Stimulated activated CD8-positive, alpha-beta memory T cell treated with anti-CD3 and anti-CD28 coated beads, Interleukin-7, amount 100 ng/mL, for 48 hours (primary cell): ENCODE data around the gene BTN3A1.
"Not testable (repeated sequence)": the region's sequence is repeated elsewhere in the genome, so short reads cannot be mapped to it uniquely, and the experiment has no call there.

Source experiments
- DNase-seq, 2 donors: peaks; one replicate each; pipeline ENCODE4 v3.0.0-alpha.2; 2020; ENCODE audit warnings: low read depth in 1 of 2; ENCODE audit errors: extremely low read depth in 1 of 2

The BTN3A1 gene

GRCh38 chr6:26401987-26402658, at the start of gene BTN3A1:
Gene BTN3A1 (plus strand): TSS chr6:26402275. CDS start chr6:26405564, 3,289 bp downstream.
- DNase-seq = peak; percentile 39 to 61

DNA sequence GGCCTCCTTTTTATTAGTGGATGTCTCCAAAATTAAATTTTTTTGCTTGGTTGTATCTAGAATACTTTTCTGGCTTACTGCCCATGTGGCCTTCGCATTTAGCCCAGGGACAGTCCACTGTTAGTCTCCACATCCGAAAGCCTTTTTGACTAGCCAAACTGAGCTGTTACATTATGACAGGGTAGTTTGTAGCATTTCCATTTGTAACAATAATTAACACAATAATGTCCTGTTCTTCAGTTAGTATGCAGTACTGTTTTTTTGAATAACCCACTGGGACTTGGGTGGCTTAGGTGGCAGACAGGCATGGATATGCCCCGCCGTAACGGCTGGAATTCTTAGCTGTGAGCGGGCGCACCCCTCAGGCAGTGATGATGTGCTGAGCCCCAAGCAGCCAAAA, 49.8 kb upstream of the BTN3A1 start:
- no peak for DNase-seq

DNA sequence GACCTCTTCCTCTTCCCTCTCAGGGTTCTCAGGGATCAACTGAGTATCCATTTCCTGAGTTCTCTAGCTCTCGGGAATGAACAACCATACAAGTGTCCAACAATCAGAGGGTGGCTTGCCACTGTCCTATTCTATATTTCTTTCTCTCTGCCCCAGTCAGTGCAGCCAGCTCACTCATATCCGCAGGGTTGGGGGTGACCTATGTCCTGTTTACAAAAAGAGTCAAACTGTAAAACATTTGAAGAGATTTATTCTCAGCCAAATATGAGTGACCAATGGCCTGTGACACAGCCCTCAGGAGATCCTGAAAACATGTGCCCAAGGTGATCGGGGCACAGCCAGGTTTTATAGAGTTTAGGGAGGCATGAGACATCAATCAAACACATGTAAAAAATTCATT, 47.9 kb upstream of the BTN3A1 start:
- no peak for DNase-seq

DNA sequence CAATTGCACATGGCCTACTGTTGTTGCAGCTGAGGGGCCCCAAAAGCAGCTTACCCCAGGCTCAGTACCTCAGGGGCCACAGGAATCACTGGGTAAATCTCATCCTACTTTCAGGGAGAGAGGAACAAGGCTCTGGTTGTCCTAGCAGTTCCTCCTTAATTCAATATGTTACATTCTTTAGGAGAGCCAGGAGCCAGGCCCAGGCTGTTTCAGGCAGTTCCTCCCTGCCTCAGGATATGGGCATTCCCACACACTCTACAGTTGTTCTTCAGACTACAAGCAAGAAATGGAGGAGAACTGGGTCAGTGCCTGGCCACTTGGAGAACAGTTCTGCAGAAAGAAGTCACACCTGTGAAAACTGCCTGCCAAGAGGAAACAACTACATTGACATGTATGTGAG, 46.7 kb upstream of the BTN3A1 start:
- no peak for DNase-seq

DNA sequence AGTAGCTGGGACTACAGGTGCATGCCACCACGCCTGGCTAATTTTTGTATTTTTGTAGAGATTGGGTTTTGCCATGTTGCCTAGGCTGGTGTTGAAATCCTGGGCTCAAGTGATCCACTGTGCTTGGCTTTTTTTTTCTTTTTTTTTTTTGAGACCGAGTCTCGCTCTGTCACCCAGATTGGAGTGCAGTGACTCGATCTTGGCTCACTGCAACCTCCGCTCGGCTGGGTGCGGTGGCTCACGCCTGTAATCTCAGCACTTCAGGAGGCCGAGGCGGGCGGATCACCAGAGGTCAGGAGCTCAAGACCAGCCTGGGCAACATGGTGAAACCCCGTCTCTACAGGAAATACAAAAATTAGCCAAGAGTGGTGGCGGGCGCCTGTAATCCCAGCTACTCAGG, 44.5 kb upstream of the BTN3A1 start:
- DNase-seq = not testable (repeated sequence)

GRCh38 chr6:26358511-26358981, 43.5 kb upstream of the BTN3A1 start:
- no peak for DNase-seq

GRCh38 chr6:26359765-26360164, 42.3 kb upstream of the BTN3A1 start:
- DNase-seq = no peak

DNA sequence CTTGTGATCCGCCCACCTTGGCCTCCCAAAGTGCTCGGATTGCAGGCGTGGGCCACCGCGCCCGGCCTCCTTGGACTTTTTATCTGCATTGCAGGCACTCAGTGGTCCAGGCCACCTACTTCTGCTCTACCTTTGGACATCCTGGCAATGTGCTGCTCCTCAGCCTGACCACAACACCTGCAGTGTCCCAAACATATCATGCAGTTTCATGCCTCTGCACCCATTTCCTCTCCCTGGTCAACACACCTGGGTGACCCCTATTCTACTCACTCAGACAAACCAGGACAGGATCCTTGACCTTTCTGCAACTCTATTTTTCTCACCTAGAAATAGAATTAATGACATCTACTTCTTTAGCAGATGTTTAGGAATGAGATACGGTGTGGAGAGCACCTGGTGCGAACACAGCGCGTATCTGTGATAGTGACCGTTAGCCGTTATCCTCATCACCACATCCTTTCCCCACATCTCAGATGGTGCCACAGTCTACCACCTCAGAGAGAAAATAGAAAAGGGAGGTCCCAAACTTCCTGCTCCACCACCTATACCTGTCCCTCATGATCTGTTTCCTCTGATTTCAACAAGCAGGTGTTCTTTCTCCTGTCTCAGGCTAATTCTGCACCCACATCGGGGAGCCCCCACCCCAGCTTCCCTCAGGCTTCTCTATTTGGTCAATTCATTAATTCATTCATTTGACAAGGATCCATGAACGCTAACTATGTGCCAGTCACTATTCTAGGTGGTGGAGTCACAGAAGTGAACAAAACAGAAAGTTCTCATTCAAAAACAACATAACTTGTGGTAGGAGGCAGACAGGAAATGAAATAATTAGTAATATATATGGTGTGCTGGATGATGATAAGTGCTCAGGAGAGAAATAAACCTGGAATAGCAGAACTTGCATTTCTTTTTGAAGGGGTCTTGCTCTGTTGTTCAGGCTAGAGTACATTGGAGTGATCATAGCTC, 41.3 kb upstream of the BTN3A1 start:
- DNase-seq = no peak

GRCh38 chr6:26361544-26361943, 40.5 kb upstream of the BTN3A1 start:
- no peak for DNase-seq

- no peak for DNase-seq
Observed at GRCh38 chr6:26362093-26362835, 39.8 kb upstream of the BTN3A1 start.

DNA sequence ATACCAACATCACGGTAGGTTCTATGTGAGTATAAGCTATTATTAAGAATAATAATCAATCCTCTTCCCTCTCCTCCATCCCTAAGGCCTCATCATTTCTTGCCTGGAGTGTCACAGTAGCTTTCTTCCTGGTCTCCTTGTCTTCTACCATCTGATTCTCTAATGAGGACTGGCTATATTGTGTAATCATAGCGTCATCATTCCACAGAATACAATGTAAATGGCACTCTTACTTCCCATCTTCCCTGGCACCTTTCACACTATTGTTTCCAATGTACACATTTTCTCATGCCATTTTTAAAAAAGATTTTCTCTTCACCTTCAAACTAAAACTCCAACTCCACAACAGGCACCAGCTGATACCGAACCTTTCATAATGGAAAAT, 39.2 kb upstream of the BTN3A1 start:
- DNase-seq = no peak

DNA sequence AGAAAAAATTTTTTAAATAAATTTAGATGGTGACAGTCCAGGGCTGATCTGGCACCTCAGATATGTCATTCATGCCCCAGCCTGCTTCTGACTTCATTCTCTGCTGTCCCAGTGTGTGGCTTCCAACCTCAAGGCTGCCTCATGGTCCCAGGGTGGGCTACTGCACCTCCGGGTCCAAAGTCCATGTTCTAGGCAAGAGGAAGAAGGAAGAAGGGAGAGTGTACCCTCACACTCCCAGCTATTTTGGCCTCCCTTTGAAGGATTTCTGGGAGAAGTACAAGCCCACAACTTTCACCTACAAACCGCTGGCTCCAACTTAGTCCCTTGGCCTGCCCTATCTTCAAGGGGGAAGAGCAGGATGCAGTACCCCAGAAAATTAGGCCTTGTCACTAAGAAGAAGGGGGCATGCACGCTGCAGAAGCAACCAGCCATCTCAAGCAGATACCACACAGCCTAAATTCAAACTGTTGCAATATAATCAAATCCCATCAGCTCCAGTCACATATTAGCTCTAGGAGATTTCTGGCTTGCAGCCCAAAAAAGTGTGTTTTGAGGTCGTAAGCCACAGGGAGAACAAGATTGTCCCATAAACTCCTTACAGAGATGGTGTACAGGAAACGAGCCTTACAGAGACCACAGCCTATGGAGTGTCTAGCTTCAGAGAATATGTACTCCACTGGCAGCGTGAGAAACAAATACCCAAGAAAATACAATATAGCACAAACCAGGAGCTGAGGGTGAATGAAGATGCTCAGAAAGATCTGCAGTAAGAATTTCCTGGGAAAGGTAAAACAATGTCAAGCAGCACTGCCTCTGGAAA, 38.0 kb upstream of the BTN3A1 start:
- DNase-seq = no peak

GRCh38 chr6:26365633-26365995, 36.5 kb upstream of the BTN3A1 start:
- no peak for DNase-seq

DNA sequence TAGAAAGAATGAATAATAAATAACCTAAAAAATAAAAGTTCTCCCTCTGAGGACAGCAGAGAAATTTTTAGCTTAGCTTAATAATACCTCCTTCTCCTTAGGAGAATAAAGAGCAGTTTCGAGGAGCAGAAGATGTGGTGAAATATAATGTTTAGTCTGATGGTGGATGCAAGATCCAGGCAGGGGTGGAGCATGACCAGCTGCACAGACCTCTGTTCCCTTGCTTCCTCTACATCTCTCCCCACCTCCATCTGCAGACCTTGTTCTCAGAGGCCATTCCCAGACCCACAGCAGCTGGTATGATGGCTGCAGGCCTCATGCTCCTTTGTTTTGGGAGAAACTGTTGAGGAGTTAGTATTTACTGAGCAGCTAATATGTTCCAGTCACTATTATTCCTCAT, 35.6 kb upstream of the BTN3A1 start:
- no peak for DNase-seq

GRCh38 chr6:26367114-26367513, 35.0 kb upstream of the BTN3A1 start:
- no peak for DNase-seq

- not testable (repeated sequence) for DNase-seq
Observed at GRCh38 chr6:26371813-26372212, 30.3 kb upstream of the BTN3A1 start.

- DNase-seq = no peak
Observed at GRCh38 chr6:26372308-26373144, 29.5 kb upstream of the BTN3A1 start.

DNA sequence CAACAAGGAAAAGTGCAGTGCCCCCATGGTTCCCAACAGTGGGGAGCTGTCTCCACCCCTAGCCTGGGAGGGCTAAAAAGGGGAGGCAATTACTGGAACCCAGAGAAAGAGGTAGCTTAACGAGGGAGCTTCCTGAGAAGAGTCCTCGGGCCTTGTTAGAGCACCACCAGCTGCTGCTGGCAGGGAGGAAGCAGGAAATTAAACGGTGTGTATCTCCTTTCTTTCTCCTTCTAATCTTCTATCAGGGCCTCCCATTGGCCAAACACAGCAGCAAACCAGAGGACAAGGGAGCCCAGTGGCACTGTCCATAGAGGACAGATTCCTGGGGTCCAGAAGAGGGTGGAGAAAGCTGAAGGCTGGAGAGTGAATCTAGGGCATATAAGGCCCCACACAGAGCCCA, 26.8 kb upstream of the BTN3A1 start:
- DNase-seq = no peak

DNA sequence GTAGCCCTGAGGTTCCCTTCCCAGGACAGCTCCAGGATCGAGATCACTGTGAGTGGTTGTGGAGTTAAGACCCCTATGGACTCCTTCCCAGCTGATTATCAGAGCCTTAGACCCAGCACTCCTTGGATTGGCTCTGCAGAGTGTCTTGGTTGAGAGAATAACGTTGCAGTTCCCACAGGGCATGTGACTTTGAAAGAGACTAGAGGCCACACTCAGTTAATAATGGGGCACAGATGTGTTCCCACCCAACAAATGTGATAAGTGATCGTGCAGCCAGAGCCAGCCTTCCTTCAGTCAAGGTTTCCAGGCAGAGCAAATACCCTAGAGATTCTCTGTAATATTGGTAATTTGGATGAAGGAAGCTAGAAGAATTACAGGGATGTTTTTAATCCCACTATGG, 24.4 kb upstream of the BTN3A1 start:
- DNase-seq = no peak

DNA sequence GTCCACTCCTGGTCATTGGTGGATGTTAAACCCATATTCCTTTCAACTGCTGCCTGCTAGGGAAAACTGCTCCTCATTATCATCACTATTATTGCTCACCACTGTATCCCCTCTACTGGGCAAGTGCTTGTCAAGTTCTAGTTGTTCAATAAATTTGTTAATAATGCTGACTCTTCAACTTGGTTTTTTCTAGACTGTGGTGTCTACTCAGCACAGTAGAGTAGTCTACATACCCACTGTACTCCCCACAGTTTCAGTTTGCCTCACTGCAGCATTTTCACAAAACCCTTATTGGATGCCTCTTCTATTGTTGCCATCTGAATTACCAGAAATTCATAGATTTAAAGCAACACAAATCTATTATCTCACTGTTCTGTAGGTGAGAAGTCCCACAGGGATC, 23.9 kb upstream of the BTN3A1 start:
- not testable (repeated sequence) for DNase-seq
